ENCODE data around the gene ZER1. TPM values are rescaled to one million over a fixed set of nuclear protein-coding genes. Genes with fewer than 3 reads are reported as not detected.
A peak's percentile ranks its signal among the peaks of the same experiment; 100 is the strongest.

The ZER1 gene
- total RNA-seq, 1 donor from 2014 or later = 38.0 TPM

GRCh38 chr9:128765499-128765898 lies 6.2 kb downstream of the ZER1 start:
- no peak for DNase-seq
- Mint-ChIP-seq H3K4me1 (ENCODE audit: low read depth, unreplicated experiment) (peaks cover 6% of the 10 kb centered on the region), H3K27ac (ENCODE audit: unreplicated experiment) (no peak overlapping the region), H3K27me3 (ENCODE audit: unreplicated experiment) (peaks cover 7% of the 10 kb centered on the region), H3K36me3 (ENCODE audit: unreplicated experiment) (no peaks in the 10 kb centered on the region), H3K9me3 (ENCODE audit: unreplicated experiment) (peaks cover 2% of the 10 kb centered on the region), H3K4me3 (ENCODE audit: unreplicated experiment) (no peak overlapping the region)
- no peak for TF ChIP-seq CTCF (IDR thresholded peaks at IDR 0.05; ENCODE audit: partially characterized antibody, unreplicated experiment)

- H3K36me3 Mint-ChIP-seq (ENCODE audit: unreplicated experiment) = no peaks in the 10 kb centered on the region
- TF ChIP-seq CTCF (IDR thresholded peaks at IDR 0.05; ENCODE audit: partially characterized antibody, unreplicated experiment) = no peak
- no peaks in the 10 kb centered on the region for H3K9me3 Mint-ChIP-seq (ENCODE audit: unreplicated experiment)
- no peak overlapping the region for H3K4me3 Mint-ChIP-seq (ENCODE audit: unreplicated experiment)
- DNase-seq = no peak
- H3K4me1 Mint-ChIP-seq (ENCODE audit: low read depth, unreplicated experiment) = peaks cover 5% of the 10 kb centered on the region
- peaks cover 7% of the 10 kb centered on the region for H3K27me3 Mint-ChIP-seq (ENCODE audit: unreplicated experiment)
- H3K27ac Mint-ChIP-seq (ENCODE audit: unreplicated experiment) = no peak overlapping the region
Measured at GRCh38 chr9:128764361-128764760, 7.4 kb downstream of the ZER1 start.

- Mint-ChIP-seq H3K27me3 (ENCODE audit: unreplicated experiment) (peaks cover 9% of the 10 kb centered on the region), H3K36me3 (ENCODE audit: unreplicated experiment) (no peaks in the 10 kb centered on the region), H3K4me3 (ENCODE audit: unreplicated experiment) (no peak overlapping the region), H3K4me1 (ENCODE audit: low read depth, unreplicated experiment) (peaks cover 5% of the 10 kb centered on the region), H3K27ac (ENCODE audit: unreplicated experiment) (peak overlapping the region; percentile 33), H3K9me3 (ENCODE audit: unreplicated experiment) (no peaks in the 10 kb centered on the region)
- TF ChIP-seq CTCF (IDR thresholded peaks at IDR 0.05; ENCODE audit: partially characterized antibody, unreplicated experiment) = no peak
- DNase-seq = no peak
Measured at GRCh38 chr9:128762671-128763449, 8.9 kb downstream of the ZER1 start.

GRCh38 chr9:128757602-128758001 lies 14.1 kb downstream of the ZER1 start:
- Mint-ChIP-seq H3K27me3 (ENCODE audit: unreplicated experiment) (peaks cover 2% of the 10 kb centered on the region), H3K4me3 (ENCODE audit: unreplicated experiment) (no peak overlapping the region), H3K27ac (ENCODE audit: unreplicated experiment) (no peak overlapping the region), H3K36me3 (ENCODE audit: unreplicated experiment) (no peaks in the 10 kb centered on the region), H3K9me3 (ENCODE audit: unreplicated experiment) (no peaks in the 10 kb centered on the region), H3K4me1 (ENCODE audit: low read depth, unreplicated experiment) (no peaks in the 10 kb centered on the region)
- no peak for TF ChIP-seq CTCF (IDR thresholded peaks at IDR 0.05; ENCODE audit: partially characterized antibody, unreplicated experiment)
- no peak for DNase-seq

GRCh38 chr9:128753627-128754026 lies 18.1 kb downstream of the ZER1 start:
- TF ChIP-seq CTCF (IDR thresholded peaks at IDR 0.05; ENCODE audit: partially characterized antibody, unreplicated experiment) = no peak
- no peak for DNase-seq
- peaks cover 2% of the 10 kb centered on the region for H3K27me3 Mint-ChIP-seq (ENCODE audit: unreplicated experiment)
- no peak overlapping the region for H3K4me3 Mint-ChIP-seq (ENCODE audit: unreplicated experiment)
- H3K36me3 Mint-ChIP-seq (ENCODE audit: unreplicated experiment) = no peaks in the 10 kb centered on the region
- no peaks in the 10 kb centered on the region for H3K4me1 Mint-ChIP-seq (ENCODE audit: low read depth, unreplicated experiment)
- H3K27ac Mint-ChIP-seq (ENCODE audit: unreplicated experiment) = no peak overlapping the region
- H3K9me3 Mint-ChIP-seq (ENCODE audit: unreplicated experiment) = no peaks in the 10 kb centered on the region

Measured in glutamatergic neuron (in vitro differentiated cells).